ENCODE results near the gene MLLT10. TPM values are rescaled to one million over a fixed set of nuclear protein-coding genes. Genes with fewer than 3 reads are reported as not detected.

MLLT10 gene
- total and polyA plus RNA-seq, 10 of the 15 experiments (the other 5 are each of a cell fraction or from before 2014, with no cell fraction given) = 8.7 to 61.1 (median 28.5) TPM

DNA sequence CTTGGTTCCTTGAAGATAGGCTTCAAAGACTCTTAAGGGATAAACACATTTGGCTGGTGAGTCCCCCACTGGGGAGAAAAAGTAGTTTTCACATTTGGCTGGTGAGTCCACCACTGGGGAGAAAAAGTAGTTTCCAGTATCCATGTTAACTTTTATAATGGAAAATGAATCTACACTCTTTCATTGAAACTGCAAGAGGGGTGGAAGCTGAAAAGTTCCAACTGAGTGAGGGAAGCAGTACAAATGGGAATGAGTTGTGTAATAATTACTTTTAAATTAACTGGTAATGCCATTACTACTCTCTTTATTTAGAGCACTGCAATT is 153.9 kb downstream of the MLLT10 start:
- Histone ChIP-seq H3K9ac (ENCODE audit: control insufficient read depth, insufficient read depth, low read length) (no peak overlapping the region), H3K4me1 (ENCODE audit: control insufficient read depth, insufficient read depth, low read length) (no peaks in the 10 kb centered on the region), H3K27ac (ENCODE audit: control insufficient read depth, insufficient read depth) (no peak overlapping the region), H3K36me3 (ENCODE audit: control insufficient read depth in 2 of 2, insufficient read depth in 2 of 2, low read length in 1 of 2) (peaks cover 0 to 2% of the 10 kb centered on the region in 2 experiments; a peak in 1 of 4 replicates), H3K4me3 (no peak overlapping the region), H3K9me3 (replicated peaks; ENCODE audit: control insufficient read depth, insufficient read depth, low read length) (no peaks in the 10 kb centered on the region), H4K20me1 (ENCODE audit: control insufficient read depth, insufficient read depth) (no peaks in the 10 kb centered on the region), H3K4me2 (ENCODE audit: control insufficient read depth, insufficient read depth) (no peak overlapping the region), H3K27me3 (replicated peaks in 1 of 2; ENCODE audit: control insufficient read depth in 2 of 2, insufficient read depth in 2 of 2, low read length in 1 of 2) (no peaks in the 10 kb centered on the region), H2AFZ (ENCODE audit: control insufficient read depth, low read depth, low read length) (no peak overlapping the region), H3K79me2 (ENCODE audit: control insufficient read depth, insufficient read depth, low read length) (no peaks in the 10 kb centered on the region)
- in situ Hi-C loops (cut with MboI) (no loop called here), intact Hi-C loops (cut with micrococcal nuclease; ENCODE audit: unreplicated experiment) (no loop called here)
- FAIRE-seq (no peak), DNase-seq (ENCODE audit: low read depth, low spot score) (no peak), ATAC-seq (no peak)
- ChIA-PET POLR2A (no interaction called here), RAD21 (ENCODE audit: unreplicated experiment) (no interaction called here), CTCF (interaction anchor here (2.0 kb wide), 1 partner anchor 10 kb away, joined by 8 read pairs; no protein-coding TSS in a partner anchor), SMC1A (ENCODE audit: uncharacterized antibody, unreplicated experiment) (interaction anchor here (0.9 kb wide), 1 partner anchor 32 kb away, joined by 3 read pairs; no protein-coding TSS in a partner anchor)
- TF ChIP-seq, protein P1, sequence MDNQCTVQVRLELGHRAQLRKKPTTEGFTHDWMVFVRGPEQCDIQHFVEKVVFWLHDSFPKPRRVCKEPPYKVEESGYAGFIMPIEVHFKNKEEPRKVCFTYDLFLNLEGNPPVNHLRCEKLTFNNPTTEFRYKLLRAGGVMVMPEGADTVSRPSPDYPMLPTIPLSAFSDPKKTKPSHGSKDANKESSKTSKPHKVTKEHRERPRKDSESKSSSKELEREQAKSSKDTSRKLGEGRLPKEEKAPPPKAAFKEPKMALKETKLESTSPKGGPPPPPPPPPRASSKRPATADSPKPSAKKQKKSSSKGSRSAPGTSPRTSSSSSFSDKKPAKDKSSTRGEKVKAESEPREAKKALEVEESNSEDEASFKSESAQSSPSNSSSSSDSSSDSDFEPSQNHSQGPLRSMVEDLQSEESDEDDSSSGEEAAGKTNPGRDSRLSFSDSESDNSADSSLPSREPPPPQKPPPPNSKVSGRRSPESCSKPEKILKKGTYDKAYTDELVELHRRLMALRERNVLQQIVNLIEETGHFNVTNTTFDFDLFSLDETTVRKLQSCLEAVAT (IDR thresholded peaks at IDR 0.05) = no peak
- TF ChIP-seq HCFC1 (IDR thresholded peaks at IDR 0.05; ENCODE audit: low read length) (no peak), RCOR1 (conservative IDR thresholded peaks at IDR 0.05; ENCODE audit: low read depth, low read length) (no peak), CBFB (IDR thresholded peaks at IDR 0.05; ENCODE audit: low read depth) (no peak), GABPA (IDR thresholded peaks at IDR 0.05; ENCODE audit: low read depth) (no peak), ASH2L (IDR thresholded peaks at IDR 0.05; ENCODE audit: borderline replicate concordance, low read depth) (no peak), POLR2A (IDR thresholded peaks at IDR 0.05; ENCODE audit: low read depth, low read length) (no peak), EP300 (IDR thresholded peaks at IDR 0.05; ENCODE audit: borderline replicate concordance in 1 of 2, control insufficient read depth in 1 of 2, low read depth in 2 of 2, low read length in 2 of 2) (no peak), LARP7 (IDR thresholded peaks at IDR 0.05) (no peak), MXI1 (IDR thresholded peaks at IDR 0.05; ENCODE audit: low read depth, low read length) (no peak), MEF2B (IDR thresholded peaks at IDR 0.05; ENCODE audit: partially characterized antibody, poor library complexity, severe bottlenecking) (no peak), TBL1XR1 (IDR thresholded peaks at IDR 0.05; ENCODE audit: low read depth, low read length) (no peak), PAX5 (IDR thresholded peaks at IDR 0.05; ENCODE audit: borderline replicate concordance, low read depth, low read length) (no peak), TARDBP (IDR thresholded peaks at IDR 0.05; ENCODE audit: borderline replicate concordance) (no peak), TCF7 (IDR thresholded peaks at IDR 0.05; ENCODE audit: borderline replicate concordance) (no peak)
- TF ChIP-seq, protein P2, sequence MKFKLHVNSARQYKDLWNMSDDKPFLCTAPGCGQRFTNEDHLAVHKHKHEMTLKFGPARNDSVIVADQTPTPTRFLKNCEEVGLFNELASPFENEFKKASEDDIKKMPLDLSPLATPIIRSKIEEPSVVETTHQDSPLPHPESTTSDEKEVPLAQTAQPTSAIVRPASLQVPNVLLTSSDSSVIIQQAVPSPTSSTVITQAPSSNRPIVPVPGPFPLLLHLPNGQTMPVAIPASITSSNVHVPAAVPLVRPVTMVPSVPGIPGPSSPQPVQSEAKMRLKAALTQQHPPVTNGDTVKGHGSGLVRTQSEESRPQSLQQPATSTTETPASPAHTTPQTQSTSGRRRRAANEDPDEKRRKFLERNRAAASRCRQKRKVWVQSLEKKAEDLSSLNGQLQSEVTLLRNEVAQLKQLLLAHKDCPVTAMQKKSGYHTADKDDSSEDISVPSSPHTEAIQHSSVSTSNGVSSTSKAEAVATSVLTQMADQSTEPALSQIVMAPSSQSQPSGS (IDR thresholded peaks at IDR 0.05; ENCODE audit: low read length) = no peak
- TF ChIP-seq, protein P3, sequence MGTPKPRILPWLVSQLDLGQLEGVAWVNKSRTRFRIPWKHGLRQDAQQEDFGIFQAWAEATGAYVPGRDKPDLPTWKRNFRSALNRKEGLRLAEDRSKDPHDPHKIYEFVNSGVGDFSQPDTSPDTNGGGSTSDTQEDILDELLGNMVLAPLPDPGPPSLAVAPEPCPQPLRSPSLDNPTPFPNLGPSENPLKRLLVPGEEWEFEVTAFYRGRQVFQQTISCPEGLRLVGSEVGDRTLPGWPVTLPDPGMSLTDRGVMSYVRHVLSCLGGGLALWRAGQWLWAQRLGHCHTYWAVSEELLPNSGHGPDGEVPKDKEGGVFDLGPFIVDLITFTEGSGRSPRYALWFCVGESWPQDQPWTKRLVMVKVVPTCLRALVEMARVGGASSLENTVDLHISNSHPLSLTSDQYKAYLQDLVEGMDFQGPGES (IDR thresholded peaks at IDR 0.05) = no peak
- no TSS peak for BruUV-seq (replicated peaks)

All from GM12878 (cell line).